Pancreas (tissue), 10 donors: Measurements from ENCODE around the gene RAB40C. TPM values are rescaled to one million over a fixed set of nuclear protein-coding genes. Genes with fewer than 3 reads are reported as not detected.

Experiments used
- ATAC-seq, 4 donors: fragments of 200-7000 bp; cut with Tn5 transposase; one replicate each; pipeline versions ENCODE4 v1.8.0 to v1.9.1; 2020; ENCODE audit warnings: mild to moderate bottlenecking in 4 of 4, moderate library complexity in 4 of 4
- DNase-seq, 6 donors: peaks; one replicate each; pipeline ENCODE4 v3.0.0-alpha.2; 2020
- FAIRE-seq: peaks from 2 replicates; lab custom pipeline; 2012; peaks lifted over from hg19 to GRCh38; lab: Jason Lieb, UNC
- H3K27ac ChIP-seq, 4 donors: fragments of 200-600 bp; sonication (generic); 1 replicate in 3 of 4; 2 replicates in 1 of 4; pipeline versions ENCODE4 v1.5.0 to v1.8.0; 2020
- H3K27me3 ChIP-seq, 4 donors: fragments of 200-600 bp; one replicate each; pipeline ENCODE4 v1.8.0; 2021
- H3K36me3 ChIP-seq, 3 donors: fragments of 200-600 bp; sonication (generic) in 1 of 3; one replicate each; pipeline versions ENCODE4 v1.5.0 to v1.8.0; 2020 to 2021
- H3K4me1 ChIP-seq, 3 donors: fragments of 200-600 bp; one replicate each; pipeline ENCODE4 v1.8.0; 2021
- H3K4me3 ChIP-seq, 4 donors: fragments of 200-600 bp; sonication (generic) in 2 of 4; one replicate each; pipeline versions ENCODE4 v1.5.0 to v1.8.0; 2020 to 2021
- H3K9me3 ChIP-seq, 4 donors: fragments of 200-600 bp; one replicate each; pipeline ENCODE4 v1.8.0; 2021
- WGBS, 2 donors: extraction: QIAGEN DNeasy Blood & Tissue Kit; methylation state at CpG; one replicate each; pipeline ENCODE4 v1.1.7; 2013; 5-methylcytosine and 5-hydroxymethylcytosine counted together
- intact Hi-C, 3 donors: fragments of 100-400 bp; cut with DNase I; formaldehyde crosslinking; loops; one replicate each; pipeline versions ENCODE4 v1.11.1 to v1.14.2; 2022
- polyA plus RNA-seq, 2 donors: library from polyadenylated mRNA; stranded (reverse); fragments of 200-250 nt; gene quantifications; one replicate each; pipeline ENCODE4 v1.2.3, GENCODE V29; 2013
- total RNA-seq, 6 donors: library from RNA; stranded (reverse); fragmentation: NEBNext Ultra II Directional in 4 of 6; extraction: Animal tissue kit (Norgen Biotek cat#: 25700) in 4 of 6; gene quantifications; one replicate each; pipeline versions ENCODE4 v1.2.1 to v1.2.4, GENCODE V29; 2021 to 2023
- TF ChIP-seq, protein P1 (sequence below), 4 donors: fragments of 200-600 bp; sonication (generic) in 3 of 4; IDR thresholded peaks; one replicate each; pipeline versions ENCODE4 v1.5.0 to v1.8.0; 2021; ENCODE audit warnings: antibody characterized with exemption in 4 of 4
- donor health status: healthy with polysubstance abuse.
- donor health status: DM: no; HTN: no; CAD: no; lungs with moderate emphysema.
- donor health status: DM: no; HTN: no; CAD: no.
- donor health status: control.
- donor health status: control.
- donor health status: Bipolar disorder and iron deficiency.
- donor health status: DM: yes; HTN: yes; CAD: no.
- donor health status: DM: no; HTN: no; CAD: no.
- donor health status: DM: no; HTN: no; CAD: no.
- donor health status: DM: yes; HTN: yes; CAD: no.

Gene RAB40C
- total and polyA plus RNA-seq, 8 donors = 19.4 to 71.4 (median 33.8) TPM

DNA sequence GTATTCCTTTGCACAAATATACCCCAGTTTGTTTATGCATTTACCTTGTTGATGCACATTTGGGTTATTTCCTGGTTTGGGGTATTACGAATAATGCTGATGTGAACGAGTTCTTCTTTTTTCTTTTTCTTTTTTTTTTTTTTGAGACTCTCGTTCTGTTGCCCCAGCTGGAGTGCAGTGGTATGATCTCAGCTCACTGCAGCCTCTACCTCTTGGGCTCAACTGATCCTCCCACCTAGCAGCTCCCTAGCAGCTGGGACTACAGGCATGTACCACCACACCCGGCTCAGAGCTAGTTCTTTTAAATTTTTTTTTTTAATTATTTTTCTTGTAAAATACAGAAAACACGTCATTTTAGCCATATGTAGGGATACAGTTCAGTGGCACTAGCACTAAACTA, 14.1 kb downstream of the RAB40C start:
- no peak for FAIRE-seq
- no peak for DNase-seq
- WGBS, 2 donors = 79 to 84% methylated on average over 5 of the region's 5 CpGs
- no peak overlapping the region for H3K27ac ChIP-seq
- peaks cover 0 to 6% (median 0%) of the 10 kb centered on the region in 3 donors for H3K36me3 ChIP-seq
- H3K27me3 ChIP-seq = no peaks in the 10 kb centered on the region
- H3K4me3 ChIP-seq = no peak overlapping the region
- TF ChIP-seq, protein P1, sequence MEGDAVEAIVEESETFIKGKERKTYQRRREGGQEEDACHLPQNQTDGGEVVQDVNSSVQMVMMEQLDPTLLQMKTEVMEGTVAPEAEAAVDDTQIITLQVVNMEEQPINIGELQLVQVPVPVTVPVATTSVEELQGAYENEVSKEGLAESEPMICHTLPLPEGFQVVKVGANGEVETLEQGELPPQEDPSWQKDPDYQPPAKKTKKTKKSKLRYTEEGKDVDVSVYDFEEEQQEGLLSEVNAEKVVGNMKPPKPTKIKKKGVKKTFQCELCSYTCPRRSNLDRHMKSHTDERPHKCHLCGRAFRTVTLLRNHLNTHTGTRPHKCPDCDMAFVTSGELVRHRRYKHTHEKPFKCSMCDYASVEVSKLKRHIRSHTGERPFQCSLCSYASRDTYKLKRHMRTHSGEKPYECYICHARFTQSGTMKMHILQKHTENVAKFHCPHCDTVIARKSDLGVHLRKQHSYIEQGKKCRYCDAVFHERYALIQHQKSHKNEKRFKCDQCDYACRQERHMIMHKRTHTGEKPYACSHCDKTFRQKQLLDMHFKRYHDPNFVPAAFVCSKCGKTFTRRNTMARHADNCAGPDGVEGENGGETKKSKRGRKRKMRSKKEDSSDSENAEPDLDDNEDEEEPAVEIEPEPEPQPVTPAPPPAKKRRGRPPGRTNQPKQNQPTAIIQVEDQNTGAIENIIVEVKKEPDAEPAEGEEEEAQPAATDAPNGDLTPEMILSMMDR (IDR thresholded peaks at IDR 0.05) = no peak
- intact Hi-C loops = no loop called here
- no peaks in the 10 kb centered on the region for H3K9me3 ChIP-seq
- ATAC-seq = no peak
- H3K4me1 ChIP-seq = no peaks in the 10 kb centered on the region

DNA sequence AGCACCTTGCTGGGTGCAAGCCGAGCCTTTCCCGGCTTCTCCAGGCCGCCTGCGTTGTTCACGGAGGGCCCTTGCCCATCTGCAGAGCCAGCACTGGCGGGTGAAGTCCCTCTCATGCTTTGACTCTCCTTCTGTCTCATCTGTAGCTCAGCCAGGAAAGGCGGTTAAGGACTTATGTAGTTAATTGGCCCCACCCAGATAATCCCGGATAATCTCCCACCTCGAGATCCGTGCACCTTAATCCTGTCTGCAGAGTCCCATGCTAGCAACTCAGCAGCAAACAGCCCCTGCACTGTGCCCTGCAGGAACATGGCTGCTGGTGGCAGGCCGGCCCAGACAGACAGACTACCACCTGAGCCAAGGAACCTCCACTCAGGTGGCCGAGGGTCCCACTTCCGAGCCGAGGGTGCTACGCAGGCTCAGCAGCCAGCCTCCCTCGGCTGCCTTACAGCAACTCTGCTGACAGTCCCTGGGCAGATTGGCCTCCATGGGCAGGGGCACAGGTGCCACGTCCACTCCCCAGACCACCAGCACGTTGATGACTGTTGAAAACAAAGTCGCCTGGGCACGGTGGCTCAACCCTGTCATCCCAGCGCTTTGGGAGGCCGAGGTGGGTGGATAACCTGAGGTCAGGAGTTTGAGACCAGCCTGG, 16.9 kb downstream of the RAB40C start:
- no peaks in the 10 kb centered on the region for H3K36me3 ChIP-seq
- H3K4me3 ChIP-seq = no peak overlapping the region
- WGBS, 2 donors = 91 to 94% methylated on average over 22 of the region's 22 CpGs
- H3K27ac ChIP-seq = no peak overlapping the region
- no peaks in the 10 kb centered on the region for H3K9me3 ChIP-seq
- TF ChIP-seq, protein P1 (IDR thresholded peaks at IDR 0.05) = no peak
- ATAC-seq = no peak
- no peak for FAIRE-seq
- DNase-seq = peak in 1 of 6 donors; percentile 53
- intact Hi-C loops = no loop called here
- H3K27me3 ChIP-seq = no peaks in the 10 kb centered on the region
- H3K4me1 ChIP-seq = peaks cover 0 to 5% (median 3%) of the 10 kb centered on the region in 3 donors

DNA sequence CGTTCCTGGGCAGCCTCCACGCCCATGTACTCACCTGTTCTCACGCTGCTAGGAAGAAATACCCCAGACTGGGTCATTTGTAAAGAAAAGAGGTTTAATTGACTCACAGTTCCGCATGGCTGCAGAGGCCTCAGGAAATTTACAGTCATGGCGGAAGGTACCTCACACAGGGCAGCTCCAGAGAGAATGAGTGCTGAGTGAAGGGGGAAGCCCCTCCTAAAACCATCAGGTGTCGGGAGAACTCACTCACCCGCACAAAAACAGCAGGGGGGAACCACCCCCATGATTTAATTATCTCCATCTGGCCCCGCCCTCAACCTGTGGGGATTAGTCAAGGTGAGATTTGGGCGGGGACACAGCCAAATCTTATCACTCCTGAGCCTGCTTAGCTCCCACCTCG, 18.2 kb downstream of the RAB40C start:
- intact Hi-C loops = no loop called here
- Histone ChIP-seq H3K27me3 (no peaks in the 10 kb centered on the region), H3K9me3 (no peaks in the 10 kb centered on the region), H3K4me1 (peaks cover 0 to 5% (median 3%) of the 10 kb centered on the region in 3 donors), H3K36me3 (no peaks in the 10 kb centered on the region), H3K27ac (no peak overlapping the region), H3K4me3 (no peak overlapping the region)
- DNase-seq (no peak), ATAC-seq (no peak), FAIRE-seq (no peak)
- TF ChIP-seq, protein P1 (IDR thresholded peaks at IDR 0.05) = no peak
- WGBS, 2 donors = 77 to 84% methylated on average over 10 of the region's 10 CpGs

DNA sequence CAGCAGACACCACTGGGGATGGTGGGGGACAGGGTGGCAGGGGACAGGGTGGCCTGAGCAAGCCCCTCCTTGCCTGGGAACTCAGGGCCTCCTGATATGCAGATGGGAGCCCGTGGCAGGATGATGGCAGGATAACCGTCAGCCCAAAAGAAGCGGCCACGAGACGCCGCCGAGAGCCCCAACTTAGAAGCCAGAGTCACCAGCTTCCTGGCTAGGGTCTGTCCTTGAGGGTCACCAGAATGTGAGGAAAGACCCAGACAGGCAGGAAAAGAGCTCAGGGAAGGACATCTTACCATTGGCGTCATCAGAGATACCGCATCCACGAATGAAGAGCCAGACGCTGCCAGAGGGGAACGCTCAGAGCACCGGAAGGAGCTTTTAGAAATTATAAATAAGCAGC, 19.4 kb downstream of the RAB40C start:
- Histone ChIP-seq H3K4me3 (no peak overlapping the region), H3K27ac (no peak overlapping the region), H3K27me3 (no peaks in the 10 kb centered on the region), H3K9me3 (no peaks in the 10 kb centered on the region), H3K4me1 (peaks cover 0 to 5% (median 3%) of the 10 kb centered on the region in 3 donors), H3K36me3 (no peaks in the 10 kb centered on the region)
- ATAC-seq = no peak
- no peak for FAIRE-seq
- TF ChIP-seq, protein P1 (IDR thresholded peaks at IDR 0.05) = no peak
- WGBS, 2 donors = 86 to 93% methylated on average over 13 of the region's 13 CpGs
- intact Hi-C loops = no loop called here
- no peak for DNase-seq

DNA sequence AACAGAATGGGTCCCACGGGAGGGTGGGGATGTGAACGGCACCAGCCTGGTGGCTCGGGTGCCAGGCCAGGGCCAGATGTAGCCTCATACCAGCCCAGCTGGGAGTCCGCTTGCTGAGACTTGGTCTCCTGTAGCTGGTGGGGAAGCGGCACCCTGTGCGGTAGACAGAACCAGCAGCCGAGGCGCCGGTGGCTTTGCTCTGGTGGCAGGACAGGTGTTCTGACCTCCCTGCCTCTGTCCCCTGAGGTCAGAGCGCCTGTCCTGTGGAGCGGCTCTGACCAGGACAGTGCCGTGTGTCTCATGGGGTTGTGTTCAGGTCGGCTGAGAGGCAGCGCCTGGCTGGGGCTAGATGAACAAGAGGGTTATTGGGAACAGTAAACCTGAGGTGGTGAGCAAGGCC, 20.1 kb downstream of the RAB40C start:
- ATAC-seq = peak in 2 of 4 donors; percentile 5 to 14
- WGBS, 2 donors = 86 to 90% methylated on average over 14 of the region's 14 CpGs

More for the DNA sequence above, 20.1 kb downstream of the RAB40C start:
- intact Hi-C loops = no loop called here
- Histone ChIP-seq H3K4me3 (no peak overlapping the region), H3K9me3 (no peaks in the 10 kb centered on the region), H3K27me3 (no peaks in the 10 kb centered on the region), H3K36me3 (no peaks in the 10 kb centered on the region), H3K27ac (no peak overlapping the region), H3K4me1 (peaks cover 0 to 5% (median 3%) of the 10 kb centered on the region in 3 donors)
- DNase-seq (peak in 1 of 6 donors; percentile 76), FAIRE-seq (no peak)
- TF ChIP-seq, protein P1 (IDR thresholded peaks at IDR 0.05) = no peak
